Measurements from ENCODE around the gene ECEL1. TPM values are rescaled to one million over a fixed set of nuclear protein-coding genes. Genes with fewer than 3 reads are reported as not detected.

Gene ECEL1
- total and polyA plus RNA-seq, 8 donors = 0.35 to 1.1 TPM; not detected in 6

DNA sequence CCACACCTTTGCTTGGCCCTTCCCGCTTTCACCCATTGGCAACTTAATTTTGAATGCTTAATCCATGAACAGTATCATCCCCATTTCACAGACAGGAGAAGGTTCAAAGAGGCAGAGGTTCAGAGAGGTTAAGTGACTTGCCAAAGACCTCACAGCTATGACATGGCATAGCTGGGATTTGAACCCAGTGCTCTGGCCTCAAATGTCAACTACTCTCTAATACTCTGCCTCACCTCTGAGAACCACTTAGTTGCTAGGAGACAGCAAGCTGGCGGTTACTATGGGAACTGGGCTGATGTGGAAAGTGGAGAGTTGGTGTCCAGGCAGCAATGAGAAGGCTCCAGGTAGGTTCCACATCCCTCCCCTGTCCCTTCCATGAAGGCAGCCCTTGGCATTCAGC lies 16.8 kb upstream of the ECEL1 start:
- intact Hi-C loops (cut with DNase I; ENCODE audit: low total_unique reads) = no loop called here
- H3K4me3 ChIP-seq = no peak overlapping the region
- peaks cover 0 to 61% (median 30%) of the 10 kb centered on the region in 3 donors for H3K27me3 ChIP-seq
- H3K27ac ChIP-seq = no peak overlapping the region
- TF ChIP-seq EP300 (IDR thresholded peaks at IDR 0.05) = no peak
- no peak for TF ChIP-seq POLR2AphosphoS5 (IDR thresholded peaks at IDR 0.05)
- no peak for TF ChIP-seq POLR2A (IDR thresholded peaks at IDR 0.05)
- TF ChIP-seq, protein P1, sequence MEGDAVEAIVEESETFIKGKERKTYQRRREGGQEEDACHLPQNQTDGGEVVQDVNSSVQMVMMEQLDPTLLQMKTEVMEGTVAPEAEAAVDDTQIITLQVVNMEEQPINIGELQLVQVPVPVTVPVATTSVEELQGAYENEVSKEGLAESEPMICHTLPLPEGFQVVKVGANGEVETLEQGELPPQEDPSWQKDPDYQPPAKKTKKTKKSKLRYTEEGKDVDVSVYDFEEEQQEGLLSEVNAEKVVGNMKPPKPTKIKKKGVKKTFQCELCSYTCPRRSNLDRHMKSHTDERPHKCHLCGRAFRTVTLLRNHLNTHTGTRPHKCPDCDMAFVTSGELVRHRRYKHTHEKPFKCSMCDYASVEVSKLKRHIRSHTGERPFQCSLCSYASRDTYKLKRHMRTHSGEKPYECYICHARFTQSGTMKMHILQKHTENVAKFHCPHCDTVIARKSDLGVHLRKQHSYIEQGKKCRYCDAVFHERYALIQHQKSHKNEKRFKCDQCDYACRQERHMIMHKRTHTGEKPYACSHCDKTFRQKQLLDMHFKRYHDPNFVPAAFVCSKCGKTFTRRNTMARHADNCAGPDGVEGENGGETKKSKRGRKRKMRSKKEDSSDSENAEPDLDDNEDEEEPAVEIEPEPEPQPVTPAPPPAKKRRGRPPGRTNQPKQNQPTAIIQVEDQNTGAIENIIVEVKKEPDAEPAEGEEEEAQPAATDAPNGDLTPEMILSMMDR (IDR thresholded peaks at IDR 0.05) = no peak
- H3K36me3 ChIP-seq = no peaks in the 10 kb centered on the region
- peaks cover 9 to 28% (median 24%) of the 10 kb centered on the region in 4 donors for H3K4me1 ChIP-seq
- no peaks in the 10 kb centered on the region for H3K9me3 ChIP-seq
- peak in 1 of 2 donors; percentile 49 for DNase-seq
- 73 to 91% (median 77%) methylated on average over 2 of the region's 2 CpGs for WGBS, 5 donors

DNA sequence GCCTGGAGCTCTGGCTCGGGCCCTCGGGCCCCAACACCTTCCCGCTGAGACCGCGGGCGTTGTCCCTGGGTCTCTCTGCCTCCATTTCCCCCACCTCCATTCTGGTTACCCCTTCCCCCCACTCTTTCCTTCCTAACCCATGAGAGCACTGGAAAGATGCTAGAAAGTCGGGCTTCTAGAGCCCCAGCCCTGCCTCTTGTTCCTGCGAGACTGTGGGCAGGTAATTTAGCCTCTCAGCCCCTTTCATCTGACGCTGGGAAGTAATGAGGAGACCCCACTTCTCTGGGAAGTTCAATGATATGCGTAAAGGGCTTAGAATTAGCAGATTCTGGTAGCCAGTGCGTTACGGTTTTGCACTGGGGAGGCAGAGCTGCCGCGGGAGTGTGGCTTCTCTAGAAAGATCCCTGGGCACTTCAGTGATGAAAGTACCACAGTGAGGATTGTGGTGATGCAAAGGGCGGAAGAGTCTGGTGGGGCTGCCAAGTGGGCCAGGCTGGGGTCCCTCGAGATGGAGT lies 16.2 kb upstream of the ECEL1 start:
- Histone ChIP-seq H3K27ac (peak overlapping the region in 1 of 5 donors; percentile 75), H3K4me3 (peak overlapping the region; percentile 49 to 61 (median 52)), H3K9me3 (no peaks in the 10 kb centered on the region), H3K27me3 (peaks cover 0 to 61% (median 30%) of the 10 kb centered on the region in 3 donors), H3K36me3 (no peaks in the 10 kb centered on the region), H3K4me1 (peaks cover 9 to 28% (median 24%) of the 10 kb centered on the region in 4 donors)
- WGBS, 5 donors = 20 to 37% (median 25%) methylated on average over 15 to 16 of the region's 16 CpGs
- TF ChIP-seq, protein P1 (IDR thresholded peaks at IDR 0.05) = no peak
- TF ChIP-seq POLR2AphosphoS5 (IDR thresholded peaks at IDR 0.05) (no peak), POLR2A (IDR thresholded peaks at IDR 0.05) (no peak), EP300 (IDR thresholded peaks at IDR 0.05) (no peak)
- no peak for DNase-seq
- intact Hi-C loops (cut with DNase I; ENCODE audit: low total_unique reads) = no loop called here

GRCh38 chr2:232502911-232503808 lies 15.5 kb upstream of the ECEL1 start:
- peak; percentile 45 to 82 for DNase-seq
- H3K4me3 ChIP-seq = peak overlapping the region; percentile 49 to 61 (median 52)
- no peaks in the 10 kb centered on the region for H3K9me3 ChIP-seq
- peaks cover 9 to 28% (median 24%) of the 10 kb centered on the region in 4 donors for H3K4me1 ChIP-seq
- H3K36me3 ChIP-seq = no peaks in the 10 kb centered on the region
- intact Hi-C loops (cut with DNase I; ENCODE audit: low total_unique reads) = no loop called here
- TF ChIP-seq EP300 (IDR thresholded peaks at IDR 0.05) (no peak), POLR2AphosphoS5 (IDR thresholded peaks at IDR 0.05) (peak in 1 of 3 donors; percentile 14)
- H3K27me3 ChIP-seq = peaks cover 0 to 55% (median 30%) of the 10 kb centered on the region in 3 donors
- 1 to 3% (median 2%) methylated on average over 42 to 75 of the region's 75 CpGs for WGBS, 5 donors
- peak overlapping the region in 2 of 5 donors; percentile 3 to 75 for H3K27ac ChIP-seq

DNA sequence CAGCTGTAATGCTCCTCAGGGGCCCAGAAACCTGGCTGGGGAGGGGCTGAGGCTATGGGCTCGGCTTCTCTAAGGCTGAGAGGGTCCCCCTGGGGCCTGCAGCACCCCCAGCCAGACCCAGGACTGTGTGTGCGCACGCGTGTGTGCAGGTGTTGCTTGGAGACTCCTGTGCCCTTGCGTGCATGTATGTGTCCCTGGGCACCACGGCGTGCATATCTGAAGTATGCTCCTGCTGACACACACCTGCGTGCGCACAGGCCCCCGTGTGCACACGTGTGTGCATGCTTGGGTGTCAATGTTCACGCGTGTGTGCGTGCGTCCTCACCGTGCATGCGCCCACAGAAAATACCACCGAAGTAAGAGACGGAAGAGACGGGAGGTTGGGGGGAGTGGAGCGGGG lies 14.9 kb upstream of the ECEL1 start:
- H3K27ac ChIP-seq = peak overlapping the region in 1 of 5 donors; percentile 75
- intact Hi-C loops (cut with DNase I; ENCODE audit: low total_unique reads) = no loop called here
- peaks cover 0 to 53% (median 30%) of the 10 kb centered on the region in 3 donors for H3K27me3 ChIP-seq
- no peaks in the 10 kb centered on the region for H3K36me3 ChIP-seq
- TF ChIP-seq EP300 (IDR thresholded peaks at IDR 0.05) (no peak), POLR2A (IDR thresholded peaks at IDR 0.05) (no peak), POLR2AphosphoS5 (IDR thresholded peaks at IDR 0.05) (no peak)
- TF ChIP-seq, protein P1 (IDR thresholded peaks at IDR 0.05) = no peak
- peak in 1 of 2 donors; percentile 56 for DNase-seq
- peaks cover 9 to 28% (median 24%) of the 10 kb centered on the region in 4 donors for H3K4me1 ChIP-seq
- H3K4me3 ChIP-seq = peak overlapping the region; percentile 49 to 61 (median 52)
- 16 to 34% (median 20%) methylated on average over 16 to 21 of the region's 21 CpGs for WGBS, 5 donors
- no peaks in the 10 kb centered on the region for H3K9me3 ChIP-seq

All from stomach (tissue), 9 donors.